ENCODE measurements around the gene DNAH17.

The DNAH17 gene

GRCh38 chr17:78428836-78429617 lies 148.2 kb downstream of the DNAH17 start:
- DNase-seq (ENCODE audit: low read depth), result no peak

DNA sequence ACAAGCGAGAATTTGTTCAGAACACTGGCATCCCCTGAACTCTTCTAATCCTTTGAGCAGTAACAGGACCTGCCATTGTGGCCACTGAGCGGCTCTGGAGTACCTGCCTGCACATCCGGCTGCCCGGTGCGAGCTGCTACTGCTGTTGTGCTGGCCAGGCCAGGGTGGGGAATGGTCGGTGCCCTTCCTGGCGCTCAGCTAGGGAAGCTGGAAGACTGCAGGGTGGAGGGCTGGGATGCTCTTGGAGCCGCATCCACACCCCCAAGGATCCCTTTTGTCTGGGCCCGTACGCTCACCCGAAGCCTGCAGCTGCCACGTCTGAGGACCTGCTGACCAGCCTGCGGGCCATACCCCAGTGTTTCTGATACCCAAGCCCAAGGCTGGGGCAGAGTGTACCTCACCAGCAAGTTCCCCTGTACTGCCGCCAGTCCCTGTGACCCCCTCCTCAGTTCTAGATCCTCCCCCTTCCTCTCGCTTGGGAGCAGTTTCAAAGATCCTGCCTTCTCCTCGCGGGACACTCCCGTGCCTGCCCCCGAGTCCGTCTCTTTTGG lies 149.1 kb downstream of the DNAH17 start:
- no peak for DNase-seq (ENCODE audit: low read depth)

- DNase-seq (ENCODE audit: low read depth), result no peak
Observed at GRCh38 chr17:78427140-78427539, 150.1 kb downstream of the DNAH17 start.

GRCh38 chr17:78426293-78426879 lies 150.8 kb downstream of the DNAH17 start:
- no peak for DNase-seq (ENCODE audit: low read depth)

- DNase-seq (ENCODE audit: low read depth), result no peak
Observed at GRCh38 chr17:78425429-78425828, 151.8 kb downstream of the DNAH17 start.

DNA sequence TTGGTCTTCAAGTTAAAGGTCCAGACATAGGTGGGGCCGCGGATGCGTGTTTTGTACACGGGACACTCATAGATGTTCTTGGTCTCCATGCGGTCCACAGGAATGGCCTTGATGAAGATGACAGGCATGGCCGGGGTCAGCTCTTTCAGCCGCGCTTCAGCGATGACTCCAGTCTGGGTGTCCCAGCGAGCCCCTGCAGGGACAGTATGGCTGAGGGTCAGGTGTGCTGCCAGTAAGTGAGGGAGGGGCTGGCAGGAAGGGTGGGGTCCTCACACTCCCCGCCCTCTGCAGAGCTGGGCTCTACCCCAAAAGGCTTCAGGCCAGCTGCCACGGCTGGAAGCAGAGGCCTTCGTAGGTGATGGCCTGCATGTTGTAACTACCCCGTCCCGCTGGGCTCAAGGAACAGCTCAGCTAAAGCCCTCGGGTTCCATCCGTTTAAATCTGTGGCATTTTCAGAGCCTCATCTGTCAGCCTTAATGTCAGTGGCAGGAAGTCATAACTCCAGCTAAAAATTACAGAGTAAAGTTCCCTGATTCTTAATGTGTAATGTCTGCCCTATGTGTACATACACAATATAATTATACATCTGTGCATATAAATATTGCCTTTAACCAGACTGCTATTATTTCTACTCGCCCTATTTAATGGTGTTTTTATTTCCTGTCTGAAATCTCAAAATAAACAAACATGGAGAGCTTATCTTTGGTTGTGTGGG lies 153.1 kb downstream of the DNAH17 start:
- DNase-seq (ENCODE audit: low read depth), result no peak

DNA sequence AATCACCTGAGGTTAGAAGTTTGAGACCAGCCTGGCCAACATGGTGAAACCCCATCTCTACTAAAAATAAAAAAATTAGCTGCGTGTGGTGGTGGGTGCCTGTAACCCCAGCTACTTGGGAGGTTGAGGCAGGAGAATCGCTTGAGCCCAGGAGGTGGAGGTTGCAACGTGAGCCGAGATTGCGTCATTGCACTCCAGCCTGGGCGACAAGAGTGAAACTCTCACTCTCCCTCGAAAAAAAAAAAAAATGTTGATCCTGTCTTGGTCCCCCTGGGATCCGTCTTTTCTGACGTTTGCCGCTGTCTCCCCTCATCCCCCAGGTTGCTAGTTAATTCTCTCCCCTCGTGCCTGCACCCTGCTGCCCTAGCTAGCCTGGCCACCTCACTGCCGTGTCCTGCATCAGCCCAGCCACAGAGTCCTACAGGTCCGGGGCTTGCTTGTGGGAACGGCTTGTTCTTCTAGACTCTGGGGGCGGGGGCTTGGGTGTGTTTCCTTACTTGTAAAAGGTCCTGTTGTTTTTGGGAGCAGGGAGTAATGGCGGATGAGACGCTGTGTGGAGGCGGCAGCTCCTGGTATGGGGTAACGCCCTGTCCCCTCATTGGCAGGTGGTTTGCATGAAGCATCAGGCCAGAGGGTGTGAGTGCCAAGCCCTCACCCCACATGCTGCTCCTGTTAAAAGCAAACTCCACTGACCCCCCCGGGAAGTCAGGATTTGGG lies 154.2 kb downstream of the DNAH17 start:
- DNase-seq (ENCODE audit: low read depth), result no peak

DNA sequence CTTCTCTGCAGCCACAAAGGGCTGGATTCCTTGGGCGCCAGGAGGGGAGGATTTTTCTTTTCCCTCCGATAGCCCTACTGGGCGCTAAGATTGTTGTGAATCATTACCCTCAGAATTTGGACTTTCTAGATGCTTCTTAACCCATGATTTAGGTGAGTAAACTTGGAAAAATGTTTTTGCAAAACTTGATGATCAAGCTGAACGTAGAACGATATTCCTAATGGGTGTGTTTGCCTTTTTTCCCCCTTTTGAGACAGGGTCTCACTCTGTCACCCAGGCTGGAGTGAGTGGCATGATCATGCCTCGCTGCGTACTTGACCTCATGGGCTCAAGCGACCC lies 155.0 kb downstream of the DNAH17 start:
- no peak for DNase-seq (ENCODE audit: low read depth)

- peak; percentile 61 for DNase-seq (ENCODE audit: low read depth)
Observed at GRCh38 chr17:78421534-78422266, 155.5 kb downstream of the DNAH17 start.

GRCh38 chr17:78421084-78421533 lies 156.1 kb downstream of the DNAH17 start:
- no peak for DNase-seq (ENCODE audit: low read depth)

GRCh38 chr17:78419970-78420815 lies 157.0 kb downstream of the DNAH17 start:
- DNase-seq (ENCODE audit: low read depth), result no peak

DNA sequence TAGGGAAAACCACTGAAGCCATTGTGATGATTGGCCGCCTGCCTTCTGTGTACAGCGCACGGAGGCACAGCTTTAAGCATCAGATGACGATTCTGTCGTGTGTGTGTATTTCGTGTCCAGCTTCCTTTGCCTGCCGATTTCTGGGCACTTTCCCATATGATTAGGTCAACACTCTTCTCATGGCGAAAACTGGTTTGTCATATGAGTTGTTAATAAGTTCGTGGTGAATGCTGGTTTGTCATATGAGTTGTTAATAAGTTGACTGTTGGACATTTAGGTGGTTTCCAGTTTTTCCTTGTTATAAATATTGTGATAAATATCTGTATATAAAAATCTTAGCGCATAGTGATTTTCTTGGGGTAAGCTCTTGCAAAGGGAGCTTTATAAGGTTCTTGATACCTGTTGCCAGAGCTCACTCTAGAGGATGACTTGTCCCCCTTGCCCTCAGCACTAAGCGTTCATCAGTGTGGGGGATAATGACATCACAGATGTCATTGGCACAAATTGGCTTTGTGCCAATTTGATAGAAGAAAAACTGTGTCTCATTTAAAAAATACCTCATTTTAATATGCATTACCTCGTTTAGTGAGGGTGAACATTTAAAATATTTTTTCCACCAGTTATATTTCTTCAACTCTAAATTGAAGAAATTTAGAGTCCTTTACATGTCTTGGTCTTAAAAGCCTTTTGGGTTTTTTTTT lies 158.7 kb downstream of the DNAH17 start:
- DNase-seq (ENCODE audit: low read depth), result no peak

GRCh38 chr17:78417531-78417909 lies 159.7 kb downstream of the DNAH17 start:
- DNase-seq (ENCODE audit: low read depth), result no peak

DNA sequence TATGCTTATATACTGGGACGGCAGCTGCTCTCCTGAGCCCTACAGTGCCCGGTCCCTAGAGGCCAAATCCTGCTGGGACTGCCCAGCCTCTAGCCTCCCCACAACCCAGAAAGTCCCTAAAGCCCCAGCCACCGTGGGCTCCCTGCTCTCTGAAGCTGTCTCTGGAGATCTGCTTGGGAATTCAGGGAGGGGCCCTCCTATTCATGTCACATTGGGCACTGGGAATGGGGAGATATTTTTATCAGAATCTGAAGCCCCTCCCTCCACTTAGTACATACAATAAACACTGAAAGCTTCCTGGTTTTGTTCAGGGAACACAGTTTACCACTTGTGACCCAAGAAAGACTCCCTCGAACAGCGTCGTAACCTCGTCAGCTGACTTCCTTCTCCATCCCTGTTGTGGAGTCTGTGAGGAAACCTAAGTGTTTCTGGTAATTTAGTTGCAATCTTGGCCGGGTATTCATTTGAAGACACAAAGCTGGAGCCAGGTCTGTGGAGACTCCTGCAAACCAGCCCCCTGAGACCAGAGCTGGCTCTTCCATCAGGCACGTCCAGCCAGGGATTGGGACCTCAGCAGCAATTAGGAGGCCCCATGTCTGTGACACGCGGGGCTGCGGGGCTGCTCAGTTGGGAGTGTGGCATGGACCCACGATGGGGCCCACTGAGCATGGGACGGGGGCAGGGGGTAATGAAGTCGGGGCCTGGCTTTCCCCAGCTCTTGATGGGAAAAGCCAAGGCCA lies 160.2 kb downstream of the DNAH17 start:
- DNase-seq (ENCODE audit: low read depth), result no peak

DNA sequence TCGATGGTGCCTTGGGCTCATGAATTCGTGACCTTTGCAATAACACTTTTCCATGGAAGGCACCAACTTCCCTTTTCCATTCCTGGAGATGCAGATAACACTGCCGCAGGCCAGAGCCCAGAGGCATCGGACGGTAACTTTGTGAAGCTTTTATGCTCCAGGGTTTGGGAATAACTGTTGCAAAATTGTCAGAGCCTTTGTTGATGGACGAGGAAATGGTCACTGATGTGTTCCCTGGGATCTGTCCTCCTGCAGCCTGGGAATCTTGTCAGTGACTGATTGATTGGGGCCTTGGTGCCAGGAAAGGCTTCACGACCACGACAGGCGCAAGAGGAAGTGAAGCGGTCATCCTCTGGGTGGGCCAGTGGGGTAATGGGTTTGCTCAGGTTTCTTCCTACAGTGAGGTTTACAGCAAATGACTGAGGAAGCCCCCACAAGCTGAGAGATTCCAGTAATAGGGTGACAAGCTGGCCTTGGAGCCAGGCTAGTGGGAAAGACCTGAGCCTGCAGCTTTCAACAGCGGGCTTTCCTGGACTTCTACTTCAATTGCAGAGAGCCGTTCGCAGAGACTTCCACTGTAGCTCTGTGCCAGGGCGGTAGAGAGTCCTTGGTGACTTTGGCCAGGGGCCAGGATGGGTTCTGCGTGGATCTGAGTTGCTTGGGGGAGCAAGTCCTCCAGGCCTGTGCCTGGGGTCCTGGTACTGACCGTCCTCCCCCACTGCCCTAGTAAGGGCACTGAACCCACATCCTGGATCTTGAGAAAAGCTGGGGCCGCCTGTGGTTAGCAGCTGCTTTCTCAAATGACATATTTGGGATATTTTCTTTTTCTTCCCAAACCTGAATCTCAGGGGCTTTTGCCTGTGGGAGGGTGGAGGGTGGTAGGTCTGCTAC lies 161.1 kb downstream of the DNAH17 start:
- DNase-seq (ENCODE audit: low read depth), result no peak

GRCh38 chr17:78414178-78415162 lies 162.7 kb downstream of the DNAH17 start:
- peak; percentile 35 for DNase-seq (ENCODE audit: low read depth)

DNA sequence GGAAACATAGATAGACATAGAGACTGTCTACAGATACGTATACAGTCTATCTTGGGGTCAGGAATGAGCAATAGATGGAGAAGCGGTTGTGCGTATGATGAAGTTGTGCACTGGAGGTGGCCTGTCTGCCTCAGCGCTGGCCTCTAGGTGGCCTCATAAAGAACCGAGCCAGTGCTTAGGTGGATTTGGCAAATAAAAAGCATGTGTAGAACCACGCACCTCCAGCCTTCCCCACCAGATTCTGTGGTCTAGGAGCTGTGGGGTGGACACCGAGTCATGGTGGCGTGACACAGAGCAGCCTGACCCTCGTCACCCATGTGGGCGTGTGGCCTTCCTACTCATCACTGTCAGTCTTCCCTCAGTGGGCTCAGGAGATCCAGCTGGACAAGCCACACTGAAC lies 164.8 kb downstream of the DNAH17 start:
- DNase-seq (ENCODE audit: low read depth), result peak; percentile 43
